ENCODE measurements around the gene ADAMTSL2. TPM values are rescaled to one million over a fixed set of nuclear protein-coding genes. Genes with fewer than 3 reads are reported as not detected.
A peak's percentile ranks its signal among the peaks of the same experiment; 100 is the strongest.

The ADAMTSL2 gene
- total and polyA plus RNA-seq, 4 donors, result 1.8 to 18.2 (median 7.7) TPM

GRCh38 chr9:133576031-133576874 lies 41.7 kb downstream of the ADAMTSL2 start:
- H3K27me3 ChIP-seq (ENCODE audit: control insufficient read depth in 4 of 4, insufficient read depth in 4 of 4, low read length in 3 of 4), result no peaks in the 10 kb centered on the region
- H3K27ac ChIP-seq (ENCODE audit: low read depth in 1 of 2, low read length in 2 of 2), result peak overlapping the region in 1 of 2 donors; percentile 28
- 67% methylated on average over 23 of the region's 23 CpGs for WGBS
- H3K9me3 ChIP-seq (ENCODE audit: control insufficient read depth in 4 of 4, low read length in 3 of 4), result no peaks in the 10 kb centered on the region
- no peak overlapping the region for H3K4me3 ChIP-seq (ENCODE audit: low read depth in 1 of 3, low read length in 3 of 3)
- DNase-seq (ENCODE audit: low spot score), result no peak
- no peak overlapping the region for H3K9ac ChIP-seq (ENCODE audit: low read depth in 1 of 2, low read length in 2 of 2)
- H3K36me3 ChIP-seq (ENCODE audit: control insufficient read depth in 4 of 4, insufficient read depth in 3 of 4, low read depth in 1 of 4, low read length in 3 of 4), result no peaks in the 10 kb centered on the region
- H3K4me1 ChIP-seq (ENCODE audit: control insufficient read depth in 4 of 4, insufficient read depth in 4 of 4, low read length in 3 of 4), result no peaks in the 10 kb centered on the region
- no peak for TF ChIP-seq ATF3 (IDR thresholded peaks at IDR 0.05)
- no peak for TF ChIP-seq MAX (IDR thresholded peaks at IDR 0.05)
- TF ChIP-seq TAF1 (conservative IDR thresholded peaks at IDR 0.05), result no peak
- TF ChIP-seq JUND (IDR thresholded peaks at IDR 0.05), result no peak
- TF ChIP-seq FOXA1 (IDR thresholded peaks at IDR 0.05), result no peak
- no peak for TF ChIP-seq SP1 (IDR thresholded peaks at IDR 0.05)
- TF ChIP-seq YY1 (IDR thresholded peaks at IDR 0.05), result no peak
- TF ChIP-seq, protein P1, sequence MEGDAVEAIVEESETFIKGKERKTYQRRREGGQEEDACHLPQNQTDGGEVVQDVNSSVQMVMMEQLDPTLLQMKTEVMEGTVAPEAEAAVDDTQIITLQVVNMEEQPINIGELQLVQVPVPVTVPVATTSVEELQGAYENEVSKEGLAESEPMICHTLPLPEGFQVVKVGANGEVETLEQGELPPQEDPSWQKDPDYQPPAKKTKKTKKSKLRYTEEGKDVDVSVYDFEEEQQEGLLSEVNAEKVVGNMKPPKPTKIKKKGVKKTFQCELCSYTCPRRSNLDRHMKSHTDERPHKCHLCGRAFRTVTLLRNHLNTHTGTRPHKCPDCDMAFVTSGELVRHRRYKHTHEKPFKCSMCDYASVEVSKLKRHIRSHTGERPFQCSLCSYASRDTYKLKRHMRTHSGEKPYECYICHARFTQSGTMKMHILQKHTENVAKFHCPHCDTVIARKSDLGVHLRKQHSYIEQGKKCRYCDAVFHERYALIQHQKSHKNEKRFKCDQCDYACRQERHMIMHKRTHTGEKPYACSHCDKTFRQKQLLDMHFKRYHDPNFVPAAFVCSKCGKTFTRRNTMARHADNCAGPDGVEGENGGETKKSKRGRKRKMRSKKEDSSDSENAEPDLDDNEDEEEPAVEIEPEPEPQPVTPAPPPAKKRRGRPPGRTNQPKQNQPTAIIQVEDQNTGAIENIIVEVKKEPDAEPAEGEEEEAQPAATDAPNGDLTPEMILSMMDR (IDR thresholded peaks at IDR 0.05; ENCODE audit: low read depth, low read length, missing input control), result no peak
- no peak for TF ChIP-seq RAD21 (IDR thresholded peaks at IDR 0.05)
- TF ChIP-seq HNF4G (IDR thresholded peaks at IDR 0.05), result no peak
- TF ChIP-seq NR2F2 (IDR thresholded peaks at IDR 0.05), result no peak
- no peak for TF ChIP-seq GABPA (IDR thresholded peaks at IDR 0.05 in 1 of 2, conservative IDR thresholded peaks at IDR 0.05 in 1 of 2)
- TF ChIP-seq EGR1 (IDR thresholded peaks at IDR 0.05; ENCODE audit: low read depth in 2 of 2), result no peak
- TF ChIP-seq FOXA2 (IDR thresholded peaks at IDR 0.05), result no peak
- TF ChIP-seq RXRA (IDR thresholded peaks at IDR 0.05), result no peak
- TF ChIP-seq HNF4A (conservative IDR thresholded peaks at IDR 0.05), result no peak
- TF ChIP-seq, protein P2, sequence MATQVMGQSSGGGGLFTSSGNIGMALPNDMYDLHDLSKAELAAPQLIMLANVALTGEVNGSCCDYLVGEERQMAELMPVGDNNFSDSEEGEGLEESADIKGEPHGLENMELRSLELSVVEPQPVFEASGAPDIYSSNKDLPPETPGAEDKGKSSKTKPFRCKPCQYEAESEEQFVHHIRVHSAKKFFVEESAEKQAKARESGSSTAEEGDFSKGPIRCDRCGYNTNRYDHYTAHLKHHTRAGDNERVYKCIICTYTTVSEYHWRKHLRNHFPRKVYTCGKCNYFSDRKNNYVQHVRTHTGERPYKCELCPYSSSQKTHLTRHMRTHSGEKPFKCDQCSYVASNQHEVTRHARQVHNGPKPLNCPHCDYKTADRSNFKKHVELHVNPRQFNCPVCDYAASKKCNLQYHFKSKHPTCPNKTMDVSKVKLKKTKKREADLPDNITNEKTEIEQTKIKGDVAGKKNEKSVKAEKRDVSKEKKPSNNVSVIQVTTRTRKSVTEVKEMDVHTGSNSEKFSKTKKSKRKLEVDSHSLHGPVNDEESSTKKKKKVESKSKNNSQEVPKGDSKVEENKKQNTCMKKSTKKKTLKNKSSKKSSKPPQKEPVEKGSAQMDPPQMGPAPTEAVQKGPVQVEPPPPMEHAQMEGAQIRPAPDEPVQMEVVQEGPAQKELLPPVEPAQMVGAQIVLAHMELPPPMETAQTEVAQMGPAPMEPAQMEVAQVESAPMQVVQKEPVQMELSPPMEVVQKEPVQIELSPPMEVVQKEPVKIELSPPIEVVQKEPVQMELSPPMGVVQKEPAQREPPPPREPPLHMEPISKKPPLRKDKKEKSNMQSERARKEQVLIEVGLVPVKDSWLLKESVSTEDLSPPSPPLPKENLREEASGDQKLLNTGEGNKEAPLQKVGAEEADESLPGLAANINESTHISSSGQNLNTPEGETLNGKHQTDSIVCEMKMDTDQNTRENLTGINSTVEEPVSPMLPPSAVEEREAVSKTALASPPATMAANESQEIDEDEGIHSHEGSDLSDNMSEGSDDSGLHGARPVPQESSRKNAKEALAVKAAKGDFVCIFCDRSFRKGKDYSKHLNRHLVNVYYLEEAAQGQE (IDR thresholded peaks at IDR 0.05), result no peak
